Activated CD4-positive, alpha-beta T cell treated with anti-CD3 and anti-CD28 coated beads, Interleukin-2, amount 50 U/mL, for 16 hours (primary cell): ENCODE results near the gene PHKB.
"Not testable (repeated sequence)": the region's sequence is repeated elsewhere in the genome, so short reads cannot be mapped to it uniquely, and the experiment has no call there.

Experiments
- DNase-seq: peaks from one replicate; pipeline ENCODE4 v3.0.0-alpha.2; 2020

PHKB gene

DNA sequence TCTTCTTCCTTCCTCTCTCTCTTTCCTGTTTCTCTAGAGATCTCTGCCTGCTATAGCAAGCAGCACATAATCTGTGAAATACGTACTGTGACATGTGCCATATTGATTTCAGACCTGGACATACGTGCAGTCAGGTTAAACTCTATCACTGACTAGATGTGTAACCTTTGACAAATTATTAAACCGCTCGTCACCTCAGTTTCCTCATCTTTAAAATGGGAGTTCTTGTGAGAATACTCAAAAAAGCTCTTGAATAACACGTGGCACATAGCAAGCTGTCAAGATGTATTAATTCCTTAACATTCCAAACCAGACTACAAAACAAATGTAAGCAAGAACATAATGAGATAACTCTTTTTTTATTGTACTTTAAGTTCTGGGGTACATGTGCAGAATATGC, 170.0 kb downstream of the PHKB start:
- no peak for DNase-seq

DNA sequence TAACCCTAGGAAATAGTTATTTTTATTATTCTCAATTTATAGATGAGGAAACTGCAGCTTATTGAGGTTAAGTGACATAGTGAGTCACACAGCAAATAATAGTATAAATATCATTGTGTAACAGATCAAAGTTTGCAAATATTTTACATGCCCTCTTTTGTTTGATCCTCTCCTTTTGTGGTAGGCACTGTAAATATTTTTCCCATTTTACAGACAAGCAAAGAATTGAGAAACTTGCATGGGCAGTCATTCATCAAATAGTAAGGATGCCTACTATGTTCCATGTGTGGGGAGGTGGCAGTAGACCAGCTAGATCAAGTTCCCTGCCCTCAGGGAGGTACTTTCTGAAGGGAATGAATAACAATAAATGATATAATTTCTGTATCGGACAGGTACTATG, 173.0 kb downstream of the PHKB start:
- no peak for DNase-seq

DNA sequence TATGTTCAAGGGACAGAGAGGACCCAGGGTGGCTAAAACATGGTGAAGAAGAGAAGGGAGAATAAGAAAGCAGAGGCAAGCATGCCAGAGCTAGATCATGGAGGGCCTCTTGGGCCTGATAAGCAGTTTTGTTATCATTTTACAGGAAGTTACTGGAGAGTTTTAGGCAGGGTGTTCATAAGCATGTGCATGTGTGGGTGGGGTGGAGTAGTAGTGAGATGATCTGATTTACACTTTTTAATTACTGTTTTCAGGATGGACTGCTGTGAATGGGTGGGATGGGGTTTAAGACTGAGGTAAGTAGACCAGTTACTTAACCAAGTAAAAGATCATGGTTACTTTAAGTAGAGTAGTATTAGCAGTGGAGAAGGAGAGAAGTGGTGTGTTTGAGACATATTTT, 173.6 kb downstream of the PHKB start:
- DNase-seq: no peak

DNA sequence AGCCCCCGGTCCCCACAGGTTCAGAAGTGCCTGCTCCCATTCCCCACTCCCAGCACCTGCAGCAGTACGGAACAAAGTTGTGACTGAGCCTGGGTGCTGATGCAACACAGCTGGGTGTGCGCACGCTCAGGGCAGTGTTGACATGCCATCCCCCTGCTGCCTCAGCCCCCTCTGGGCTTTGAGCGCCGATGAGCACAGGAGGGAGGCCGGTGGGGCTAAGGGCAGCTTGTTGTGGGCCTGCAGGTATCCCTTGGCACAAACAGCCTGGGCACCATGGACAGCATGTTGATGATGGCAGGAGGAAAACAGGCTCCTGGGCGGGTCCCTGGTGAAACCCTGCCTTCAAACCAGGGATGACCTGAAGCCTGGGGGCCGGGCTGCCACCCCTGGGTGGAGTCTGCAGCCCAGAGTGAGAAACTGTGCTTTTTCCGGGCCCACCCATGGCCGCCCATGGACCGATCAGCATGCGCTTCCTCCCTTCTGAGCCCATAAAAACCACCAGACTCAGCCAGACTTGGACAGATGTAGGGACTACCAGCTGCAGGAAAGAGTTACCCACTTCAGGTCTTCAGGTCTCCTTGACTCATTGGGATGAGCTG, 175.5 kb downstream of the PHKB start:
- no peak for DNase-seq

DNA sequence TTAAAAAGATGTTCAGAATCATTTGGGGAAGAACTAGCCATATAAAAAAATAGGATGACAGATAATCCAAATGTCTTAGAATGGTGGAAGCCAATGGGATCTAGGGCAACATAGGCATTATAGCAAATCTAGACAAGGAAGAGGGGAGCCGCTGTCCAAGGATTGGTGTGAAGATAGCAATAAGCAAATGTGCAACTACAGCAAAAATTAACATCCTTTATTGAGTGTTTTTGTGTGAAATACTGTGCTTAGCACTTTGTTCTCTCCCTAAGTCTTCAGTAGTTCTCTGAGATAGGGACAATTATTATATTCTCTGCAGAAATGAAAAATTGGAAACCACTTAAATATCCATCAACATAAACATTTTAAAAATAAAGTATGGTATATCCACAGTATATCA, 177.0 kb downstream of the PHKB start:
- DNase-seq: no peak

DNA sequence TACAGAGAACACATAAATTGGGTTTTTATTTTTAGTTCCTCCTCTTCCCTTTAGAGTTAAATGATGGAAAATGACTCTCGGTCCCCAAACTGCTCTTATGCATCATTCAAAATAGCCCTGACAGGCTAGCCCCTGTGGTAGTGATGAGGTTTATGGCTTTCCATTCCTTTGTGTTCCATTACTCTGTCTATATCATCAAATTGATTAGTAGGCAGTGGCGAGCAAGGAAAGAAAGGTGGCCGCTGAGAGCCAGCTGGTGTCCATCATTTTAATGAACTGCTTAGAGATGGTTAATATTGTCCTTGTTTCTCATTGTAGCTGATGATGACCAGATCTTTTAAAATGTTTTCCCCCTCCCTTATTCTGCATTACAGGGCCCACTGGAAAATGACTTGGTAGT, 179.5 kb downstream of the PHKB start:
- DNase-seq: no peak

DNA sequence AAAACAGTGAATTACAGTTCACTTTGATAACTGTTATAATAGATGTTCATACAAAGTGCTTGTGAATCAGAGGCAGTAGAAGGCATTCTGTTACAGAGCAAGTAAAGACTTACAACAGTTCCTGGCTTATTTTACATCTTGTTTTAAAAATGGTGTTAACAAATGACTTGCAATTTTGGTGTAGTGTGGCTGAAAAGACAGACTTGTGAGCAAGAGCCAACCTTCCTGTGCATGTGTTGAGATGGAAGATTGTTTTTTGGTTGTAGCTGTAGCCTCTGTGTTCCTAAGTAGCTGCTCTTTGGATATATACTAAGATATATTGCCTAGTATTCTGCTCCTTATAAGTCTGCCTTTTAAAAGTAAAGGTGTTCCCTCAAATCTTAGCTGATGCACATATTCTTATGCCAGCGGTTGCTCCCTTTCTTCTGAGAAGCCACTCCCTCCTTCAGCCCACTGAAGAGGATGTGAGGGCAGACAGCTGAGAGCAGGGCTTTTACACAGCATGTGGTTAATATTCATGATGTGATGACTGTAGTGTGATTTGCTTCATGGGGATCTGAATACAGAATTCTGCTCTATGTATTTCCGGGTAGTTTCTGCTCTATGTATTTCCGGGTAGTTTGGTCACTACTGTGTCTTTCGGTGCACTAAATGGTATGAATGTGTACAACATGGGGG, 182.3 kb downstream of the PHKB start:
- DNase-seq: peak; percentile 25

DNA sequence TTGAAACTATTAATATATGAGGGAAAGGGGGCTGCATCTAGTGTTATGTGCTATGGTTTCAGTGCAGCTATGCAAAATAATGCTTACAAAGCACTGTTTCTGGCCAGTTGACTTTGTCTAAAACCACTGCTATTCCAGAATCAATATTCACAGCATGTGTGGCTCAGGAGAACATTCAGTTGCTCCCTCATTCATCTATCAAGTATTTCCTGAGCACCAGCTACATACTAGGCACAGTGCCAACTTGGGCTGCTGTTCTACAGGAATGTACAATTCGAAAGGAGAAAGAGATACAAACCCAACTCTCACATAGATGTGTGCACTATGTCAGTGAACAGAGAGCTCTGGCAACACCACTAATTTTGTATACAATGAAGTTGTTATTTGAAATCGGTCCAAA, 183.0 kb downstream of the PHKB start:
- no peak for DNase-seq

DNA sequence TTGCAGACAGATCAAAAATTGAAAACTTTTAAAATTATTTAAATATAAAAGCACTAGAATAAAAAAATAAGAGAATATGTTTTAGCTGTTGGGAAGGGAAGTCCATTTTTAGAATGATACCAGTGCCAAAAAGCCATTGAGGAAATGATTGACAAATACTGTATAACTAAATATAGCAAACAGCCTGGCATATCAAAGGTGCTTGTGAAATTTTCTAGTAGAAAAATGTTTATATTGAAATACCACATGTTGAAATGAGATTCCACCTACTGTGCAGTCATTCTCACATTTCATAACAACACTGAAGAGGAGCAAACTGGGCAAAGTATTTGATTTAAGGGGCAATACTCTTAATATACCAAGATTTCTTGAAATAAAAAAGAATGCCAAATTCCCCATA, 183.5 kb downstream of the PHKB start:
- DNase-seq: no peak

DNA sequence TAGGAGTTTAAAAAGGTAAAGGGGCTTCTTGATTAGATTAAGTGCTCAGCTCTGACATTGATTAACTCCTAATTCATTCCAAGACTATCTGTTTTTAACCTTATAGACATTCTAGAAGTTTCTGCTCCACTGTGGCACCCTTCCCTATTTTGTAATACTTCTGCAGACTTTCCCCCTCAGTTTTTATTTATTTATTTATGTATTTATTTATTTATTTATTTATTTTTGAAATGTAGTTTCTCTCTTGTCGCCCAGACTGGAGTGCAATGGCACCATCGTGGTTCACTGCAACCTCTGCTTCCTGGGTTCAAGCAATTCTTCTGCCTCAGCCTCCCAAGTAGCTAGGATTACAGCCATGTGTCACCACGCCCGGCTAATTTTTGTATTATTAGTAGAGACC, 185.8 kb downstream of the PHKB start:
- no peak for DNase-seq

DNA sequence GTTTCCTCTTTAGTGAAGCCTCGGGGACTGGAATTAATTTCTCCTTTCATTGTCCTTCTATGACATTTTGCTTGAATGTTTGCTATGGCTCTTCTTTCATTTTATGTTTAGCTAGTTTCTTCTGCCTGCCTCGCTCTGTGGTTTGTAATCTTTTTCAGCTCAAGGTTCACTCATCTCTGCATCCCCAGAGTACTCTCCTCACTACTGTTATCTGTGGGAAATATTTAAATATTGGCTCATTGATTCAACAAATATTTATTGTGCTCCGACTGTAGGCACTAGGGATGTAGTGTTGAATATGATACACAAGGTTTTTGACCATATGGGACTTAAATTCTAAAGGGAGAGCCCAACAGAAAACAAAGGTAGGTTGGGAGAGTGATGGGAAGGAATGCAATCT, 195.9 kb downstream of the PHKB start:
- DNase-seq: no peak

DNA sequence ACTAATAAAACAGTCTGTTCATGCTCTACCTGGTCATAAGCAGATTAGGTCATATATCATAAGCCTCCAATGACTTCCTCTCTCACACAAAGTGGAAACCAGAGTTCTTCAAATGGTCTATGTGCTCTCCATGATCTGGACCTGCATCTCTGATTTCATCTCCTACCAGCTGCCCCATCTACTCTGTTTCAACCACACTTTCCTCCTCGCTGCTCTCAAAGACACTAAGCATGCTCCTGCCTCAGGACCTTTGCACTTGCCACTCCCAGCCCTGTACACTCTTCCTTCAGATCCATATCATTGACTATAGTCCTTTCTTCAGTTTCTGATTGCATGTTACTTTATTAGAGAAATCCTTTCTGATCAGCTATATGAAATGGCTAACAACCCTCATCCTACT, 196.8 kb downstream of the PHKB start:
- DNase-seq: no peak

DNA sequence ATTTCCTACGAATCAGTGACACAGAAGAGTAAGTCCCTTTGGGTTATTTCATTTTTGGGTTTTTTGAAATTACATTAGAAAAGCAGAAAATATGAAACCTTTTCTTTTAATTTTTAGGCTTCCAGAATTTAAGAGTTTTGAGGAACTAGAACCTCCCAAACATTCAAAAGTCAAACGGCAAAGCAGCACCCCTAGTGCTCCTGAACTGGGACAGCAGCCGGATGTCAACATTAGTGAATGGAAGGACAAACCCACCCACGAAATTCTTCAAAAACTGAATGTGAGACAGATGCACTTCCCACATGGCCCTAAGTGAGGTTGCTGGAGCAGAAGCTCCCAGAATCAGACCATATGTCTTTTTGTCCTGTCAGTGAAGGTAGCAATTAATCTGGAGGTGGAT, 199.4 kb downstream of the PHKB start:
- DNase-seq: no peak

DNA sequence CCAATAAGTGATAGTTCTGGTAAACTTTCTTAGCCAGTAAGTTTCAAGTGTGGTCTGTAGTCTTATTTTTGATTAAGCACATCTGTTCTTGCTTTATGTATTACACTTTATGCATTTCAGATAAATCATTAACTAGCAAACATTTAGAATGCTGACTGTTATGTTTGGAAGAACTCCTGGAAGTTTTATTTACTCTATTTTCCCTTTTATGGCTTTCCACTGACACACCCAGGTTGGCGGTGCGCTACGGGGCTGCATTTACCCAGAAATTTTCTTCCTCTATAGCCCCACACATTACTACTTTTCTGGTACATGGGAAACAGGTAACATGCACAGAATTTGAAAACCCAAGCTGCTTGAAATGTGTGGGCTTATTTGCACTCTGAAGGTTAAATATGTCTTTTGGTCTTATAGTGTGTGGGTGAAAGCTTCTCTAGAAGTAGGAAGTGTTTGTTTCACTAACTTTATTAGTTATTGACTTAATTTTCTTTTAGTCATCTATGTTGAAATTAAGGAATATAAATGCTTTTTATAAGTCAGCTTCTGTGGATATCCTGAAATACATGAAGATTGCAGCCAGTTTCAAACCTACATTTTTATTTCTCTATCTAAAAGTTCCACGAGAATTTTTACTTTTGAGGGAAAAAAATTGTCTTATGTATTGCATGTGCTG, 203.7 kb downstream of the PHKB start:
- no peak for DNase-seq

DNA sequence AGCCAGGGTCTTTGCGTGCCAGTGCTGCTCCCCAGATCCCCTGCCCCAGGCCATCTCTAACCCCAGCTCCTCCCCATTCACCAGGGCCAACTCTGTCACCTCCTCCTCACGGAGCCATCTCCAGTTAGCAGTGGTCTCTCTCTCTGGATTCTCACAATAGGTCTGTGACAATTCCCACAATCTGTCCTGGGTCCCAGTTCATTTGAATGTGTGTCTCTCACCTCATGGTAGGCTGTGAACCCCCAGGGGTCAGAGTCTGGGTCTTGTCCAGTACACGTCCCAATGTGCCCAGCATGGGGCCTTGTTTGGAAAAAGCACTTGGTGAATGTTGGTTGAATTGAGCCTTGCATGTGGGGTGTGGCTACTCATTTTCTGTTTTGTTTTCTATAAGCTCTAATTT, 205.3 kb downstream of the PHKB start:
- DNase-seq: no peak

DNA sequence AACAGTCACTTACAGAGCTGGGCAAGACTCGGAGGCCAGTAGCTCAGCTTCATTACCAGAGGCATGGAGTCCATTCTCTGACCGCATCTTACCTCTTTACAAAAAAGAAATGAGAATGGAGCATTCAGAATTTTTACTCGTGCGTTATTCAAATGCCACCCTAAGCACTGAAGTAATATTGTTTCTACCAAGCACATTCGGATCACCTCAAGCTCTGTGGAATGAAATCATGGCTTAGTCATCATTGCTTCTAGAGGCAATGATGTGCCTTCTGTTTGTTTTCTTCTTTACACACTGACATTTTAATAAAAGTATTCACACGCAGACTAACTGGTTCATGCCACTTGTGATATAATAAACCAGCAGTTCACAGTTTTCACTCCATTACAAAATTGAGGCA, 206.8 kb downstream of the PHKB start:
- no peak for DNase-seq

DNA sequence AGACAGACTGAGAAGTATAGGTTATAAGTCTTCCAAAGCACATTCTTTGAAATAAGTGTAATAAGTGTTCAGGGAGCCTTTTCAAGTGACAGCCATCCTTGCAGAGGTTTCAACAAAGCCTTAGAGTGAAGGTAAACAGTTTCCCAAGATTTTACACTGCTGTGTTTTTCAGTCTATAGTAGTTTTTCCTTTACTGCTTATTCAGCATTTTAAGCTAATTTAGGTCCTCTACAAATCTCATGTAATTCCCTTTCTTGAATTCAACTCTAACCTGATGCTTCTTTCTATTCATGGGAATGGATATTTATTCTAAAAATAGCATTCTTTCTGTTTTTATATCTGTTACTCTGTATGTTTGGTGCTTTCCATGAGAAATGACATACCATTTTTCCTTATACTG, 211.3 kb downstream of the PHKB start:
- DNase-seq: no peak

DNA sequence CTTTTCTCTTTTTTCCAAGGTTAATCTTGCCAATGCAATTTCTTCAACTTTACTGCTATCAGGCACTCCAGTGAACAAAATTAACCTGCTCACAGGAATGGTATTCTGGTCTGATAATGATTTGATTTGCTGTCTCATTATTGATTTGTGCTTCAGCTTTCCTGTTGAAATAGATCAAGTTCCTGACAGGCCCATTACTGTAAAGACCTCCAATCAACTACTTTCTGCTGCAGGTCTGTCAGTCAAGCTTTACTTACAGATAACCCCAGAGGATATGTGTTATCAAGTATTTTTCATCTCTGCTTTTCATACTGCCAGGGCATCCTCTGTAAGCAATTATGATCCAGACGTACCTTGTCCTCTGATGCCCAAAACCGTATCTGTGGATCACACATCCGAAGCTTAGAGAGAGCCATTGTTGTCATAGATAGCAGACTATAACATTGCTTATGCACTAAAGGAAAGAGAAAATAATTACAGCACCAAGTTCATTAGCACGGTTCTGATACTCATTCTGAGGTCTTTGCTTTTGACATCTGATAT, 215.6 kb downstream of the PHKB start:
- no peak for DNase-seq

DNA sequence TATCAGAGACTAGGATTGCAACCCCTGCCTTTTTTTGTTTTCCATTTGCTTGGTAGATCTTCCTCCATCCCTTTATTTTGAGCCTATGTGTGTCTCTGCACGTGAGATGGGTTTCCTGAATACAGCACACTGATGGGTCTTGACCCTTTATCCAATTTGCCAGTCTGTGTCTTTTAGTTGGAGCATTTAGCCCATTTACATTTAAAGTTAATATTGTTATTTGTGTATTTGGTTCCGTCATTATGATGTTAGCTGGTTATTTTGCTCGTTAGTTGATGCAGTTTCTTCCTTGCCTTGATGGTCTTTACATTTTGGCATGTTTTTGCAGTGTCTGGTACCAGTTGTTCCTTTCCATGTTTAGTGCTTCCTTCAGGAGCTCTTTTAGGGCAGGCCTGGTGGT, 220.4 kb downstream of the PHKB start:
- DNase-seq: not testable (repeated sequence)

DNA sequence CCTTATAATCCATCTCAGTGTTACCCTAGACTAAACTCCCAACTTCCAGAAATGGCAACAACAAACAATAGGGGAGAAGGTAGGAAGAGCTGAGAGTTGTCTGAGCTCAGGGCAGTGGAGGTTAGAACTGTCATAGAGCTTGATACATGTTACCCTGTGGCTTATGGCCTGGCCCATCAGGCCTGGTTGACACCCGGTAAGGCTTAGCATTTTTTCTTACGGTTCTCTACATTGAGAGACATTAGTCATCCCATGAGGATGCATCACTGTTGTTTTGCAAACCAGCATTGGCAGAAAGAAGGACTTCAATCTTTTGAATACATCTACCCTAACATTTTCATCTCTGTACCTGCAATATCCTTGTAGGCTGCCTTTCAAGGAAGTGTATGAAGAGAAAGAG, 226.6 kb downstream of the PHKB start:
- DNase-seq: no peak

DNA sequence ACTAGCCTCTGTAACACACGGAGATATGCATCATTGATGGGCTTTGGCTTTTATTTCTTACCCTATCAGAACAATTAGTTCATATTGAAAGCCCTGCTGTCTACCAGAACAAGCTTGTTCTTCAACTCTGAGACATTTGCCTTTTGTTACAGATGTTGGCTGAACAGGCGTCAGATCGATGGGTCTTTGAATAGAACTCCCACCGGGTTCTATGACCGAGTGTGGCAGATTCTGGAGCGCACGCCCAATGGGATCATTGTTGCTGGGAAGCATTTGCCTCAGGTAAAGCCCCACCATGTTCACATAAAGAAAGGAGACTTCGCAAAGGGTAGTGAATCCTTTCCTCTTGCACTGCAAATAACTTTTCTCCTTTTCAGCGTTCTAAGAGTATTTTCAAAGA, 232.1 kb downstream of the PHKB start:
- DNase-seq: no peak

DNA sequence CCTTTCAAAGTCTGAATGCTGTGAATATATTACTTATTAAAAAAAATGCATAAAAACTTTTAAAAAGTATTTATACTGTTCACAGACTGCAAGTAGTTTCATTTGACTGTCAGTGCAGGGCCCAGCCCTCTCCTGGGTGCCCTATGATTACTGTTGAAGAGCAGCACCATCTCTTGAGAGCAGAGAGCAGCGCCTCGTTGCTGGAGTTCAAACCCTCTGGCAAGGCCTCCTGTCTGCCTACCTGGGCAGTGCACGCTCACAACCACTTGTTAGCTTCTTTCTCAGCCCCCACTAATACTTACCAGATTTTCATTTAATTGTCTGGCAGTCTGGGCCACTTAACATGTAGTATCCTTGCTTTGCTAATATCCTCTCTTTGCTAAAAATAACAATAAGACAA, 233.4 kb downstream of the PHKB start:
- no peak for DNase-seq

DNA sequence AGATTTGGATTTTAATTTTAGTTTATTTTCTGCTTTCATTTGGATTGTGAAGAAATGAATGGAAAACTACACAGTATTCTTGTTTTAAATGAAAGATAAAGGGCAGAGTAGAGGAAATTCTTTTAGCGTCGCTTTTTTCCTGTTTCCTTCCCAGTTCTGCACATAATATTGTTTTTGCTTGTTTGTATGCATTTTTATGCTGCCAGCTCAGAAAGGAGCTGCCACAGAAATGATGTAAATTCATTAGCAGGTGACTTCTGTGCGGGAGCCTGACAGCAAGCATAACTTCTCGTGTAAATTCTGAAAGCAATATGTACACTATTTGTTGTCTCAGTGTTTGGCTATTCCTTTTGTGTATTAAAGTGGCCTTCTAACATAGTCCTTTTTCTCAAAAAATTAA, 234.6 kb downstream of the PHKB start:
- no peak for DNase-seq

DNA sequence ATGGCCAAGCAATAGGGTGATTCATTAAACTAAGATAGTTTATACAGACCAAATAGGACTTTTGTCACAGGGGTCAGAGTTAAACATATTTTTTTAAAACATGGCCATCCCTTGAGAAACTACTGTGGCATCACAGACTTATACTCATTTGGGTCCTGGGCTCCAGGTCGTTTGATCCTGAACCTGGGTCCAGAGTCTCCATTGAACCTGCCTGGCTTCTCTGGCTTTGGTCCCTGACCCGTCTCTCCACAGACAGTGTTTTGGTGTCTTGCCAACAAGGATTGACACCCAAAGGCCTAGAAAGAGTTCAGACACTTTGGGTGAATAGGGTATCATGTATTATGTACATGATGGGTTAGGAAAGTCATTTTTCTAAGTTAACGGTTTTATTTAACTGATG, 236.7 kb downstream of the PHKB start:
- no peak for DNase-seq

DNA sequence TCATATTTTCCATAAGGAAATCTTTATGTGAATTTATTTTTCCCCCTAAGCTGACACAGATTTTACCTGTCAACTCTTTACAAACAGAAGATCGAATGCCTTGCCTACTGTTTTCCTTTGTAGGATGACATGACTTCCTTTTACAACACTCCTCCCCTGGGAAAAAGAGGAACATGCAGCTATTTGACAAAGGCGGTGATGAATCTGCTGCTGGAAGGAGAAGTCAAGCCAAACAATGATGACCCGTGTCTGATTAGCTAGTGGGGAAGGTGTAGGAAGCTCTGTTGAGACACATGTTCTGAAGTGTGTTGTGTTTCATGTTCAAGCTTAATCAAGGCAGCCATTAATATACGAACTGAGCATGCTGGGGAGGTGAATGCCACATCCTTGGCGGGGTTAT, 238.0 kb downstream of the PHKB start:
- no peak for DNase-seq
